Cardiac muscle cell (in vitro differentiated cells and primary cell): ENCODE data around the gene PPP1R1B. TPM values are rescaled to one million over a fixed set of nuclear protein-coding genes. Genes with fewer than 3 reads are reported as not detected.
A peak's percentile ranks its signal among the peaks of the same experiment; 100 is the strongest.

Source experiments
- DNase-seq, 2 donors: peaks; one replicate each; pipeline versions ENCODE4 v3.0.0 to v3.0.0-alpha.2; 2010 to 2017; ENCODE audit warnings: low read depth in 1 of 2, low spot score in 1 of 2
- H3K27ac ChIP-seq: fragments of 200-600 bp; sonication (generic); 2 replicates; pipeline ENCODE4 v1.5.1; 2016
- H3K27me3 ChIP-seq: fragments of 200-600 bp; sonication (generic); 2 replicates; pipeline ENCODE4 v1.6.0; 2016; ENCODE audit warnings: control low read depth
- H3K36me3 ChIP-seq: fragments of 200-600 bp; sonication (generic); 2 replicates; pipeline ENCODE4 v1.5.1; 2016; ENCODE audit warnings: control low read depth
- H3K4me1 ChIP-seq: fragments of 200-600 bp; sonication (generic); 2 replicates; pipeline ENCODE4 v1.8.1; 2017; ENCODE audit warnings: low read depth, mild to moderate bottlenecking, mixed run types
- H3K4me3 ChIP-seq: fragments of 200-600 bp; sonication (generic); 2 replicates; pipeline ENCODE4 v1.5.1; 2016; ENCODE audit warnings: mild to moderate bottlenecking
- H3K9me3 ChIP-seq: fragments of 200-600 bp; sonication (generic); 2 replicates; pipeline ENCODE4 v1.5.1; 2017; ENCODE audit warnings: low read depth, mild to moderate bottlenecking, control low read depth
- polyA plus RNA-seq: library from polyadenylated mRNA; unstranded; fragments of >200 nt; fragmentation: Nextera tagmentation; extraction: Ambion mirVana; gene quantifications from 2 replicates; pipeline ENCODE4 v1.2.1, GENCODE V29; 2016
- total RNA-seq: library from RNA; depleted of rRNA; stranded (reverse); fragments of >200 nt; gene quantifications from 2 replicates; pipeline ENCODE4 v1.2.3, GENCODE V29; 2016
- TF ChIP-seq, protein P1 (sequence below): IDR thresholded peaks from 2 replicates; pipeline ENCODE4 v1.5.1; 2012; ENCODE audit warnings: low read depth, mild to moderate bottlenecking, low read length

Gene PPP1R1B
- total RNA-seq (4.3 and 17.7 TPM in 2 replicates), polyA plus RNA-seq (7.6 and 20.3 TPM in 2 replicates)

DNA sequence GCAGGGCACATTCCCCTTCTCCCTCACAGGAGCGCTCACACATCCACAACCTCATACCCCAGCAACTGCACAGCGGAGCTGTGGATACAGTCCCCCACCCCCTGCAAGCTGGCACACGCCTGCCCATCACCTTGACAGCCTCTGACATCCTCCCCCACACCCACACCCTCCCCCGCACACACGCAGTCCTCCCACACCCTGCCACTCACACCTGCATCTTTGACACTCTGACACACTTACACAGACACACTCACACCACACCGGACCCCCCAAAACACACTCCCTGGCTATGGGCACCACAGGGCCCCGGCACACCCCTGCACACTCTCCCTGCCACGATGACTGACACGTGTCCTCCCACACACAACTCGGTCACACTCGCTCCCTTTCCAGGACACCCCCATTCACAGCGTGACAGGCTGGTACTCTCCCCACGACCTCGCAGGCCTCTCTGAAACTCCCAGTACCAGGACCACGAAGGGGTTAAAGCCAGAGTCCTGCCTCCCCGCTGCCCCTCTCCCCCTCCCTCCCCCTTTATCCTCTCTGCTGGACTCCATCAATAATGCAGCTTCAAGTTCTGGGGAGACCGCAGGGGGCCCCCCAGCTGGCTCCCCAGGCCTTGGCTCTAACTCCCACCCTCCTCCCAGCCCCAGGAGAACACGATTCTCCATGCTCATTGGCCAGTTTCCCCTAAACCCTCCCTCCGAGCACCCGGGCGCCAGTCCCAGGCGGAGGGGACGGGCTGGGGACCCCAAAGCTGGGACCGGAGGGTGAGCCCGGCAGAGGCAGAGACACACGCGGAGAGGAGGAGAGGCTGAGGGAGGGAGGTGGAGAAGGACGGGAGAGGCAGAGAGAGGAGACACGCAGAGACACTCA, at the start of gene PPP1R1B:
TSS of gene PPP1R1B (plus strand) at position 782 of the 876 bp plus-strand sequence. CDS start 441 bp downstream, outside the sequence.
- Histone ChIP-seq H3K4me3 (peak within 1 kb of the TSS; percentile 56), H3K9me3 (no peaks in the 10 kb centered on the region), H3K4me1 (peaks cover 16% of the 10 kb centered on the region), H3K27me3 (peaks cover 36% of the 10 kb centered on the region), H3K36me3 (no peaks in the 10 kb centered on the region), H3K27ac (no peak within 1 kb of the TSS)
- TF ChIP-seq, protein P1, sequence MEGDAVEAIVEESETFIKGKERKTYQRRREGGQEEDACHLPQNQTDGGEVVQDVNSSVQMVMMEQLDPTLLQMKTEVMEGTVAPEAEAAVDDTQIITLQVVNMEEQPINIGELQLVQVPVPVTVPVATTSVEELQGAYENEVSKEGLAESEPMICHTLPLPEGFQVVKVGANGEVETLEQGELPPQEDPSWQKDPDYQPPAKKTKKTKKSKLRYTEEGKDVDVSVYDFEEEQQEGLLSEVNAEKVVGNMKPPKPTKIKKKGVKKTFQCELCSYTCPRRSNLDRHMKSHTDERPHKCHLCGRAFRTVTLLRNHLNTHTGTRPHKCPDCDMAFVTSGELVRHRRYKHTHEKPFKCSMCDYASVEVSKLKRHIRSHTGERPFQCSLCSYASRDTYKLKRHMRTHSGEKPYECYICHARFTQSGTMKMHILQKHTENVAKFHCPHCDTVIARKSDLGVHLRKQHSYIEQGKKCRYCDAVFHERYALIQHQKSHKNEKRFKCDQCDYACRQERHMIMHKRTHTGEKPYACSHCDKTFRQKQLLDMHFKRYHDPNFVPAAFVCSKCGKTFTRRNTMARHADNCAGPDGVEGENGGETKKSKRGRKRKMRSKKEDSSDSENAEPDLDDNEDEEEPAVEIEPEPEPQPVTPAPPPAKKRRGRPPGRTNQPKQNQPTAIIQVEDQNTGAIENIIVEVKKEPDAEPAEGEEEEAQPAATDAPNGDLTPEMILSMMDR = no peak
- DNase-seq = peak in 1 of 2 donors; percentile 52

DNA sequence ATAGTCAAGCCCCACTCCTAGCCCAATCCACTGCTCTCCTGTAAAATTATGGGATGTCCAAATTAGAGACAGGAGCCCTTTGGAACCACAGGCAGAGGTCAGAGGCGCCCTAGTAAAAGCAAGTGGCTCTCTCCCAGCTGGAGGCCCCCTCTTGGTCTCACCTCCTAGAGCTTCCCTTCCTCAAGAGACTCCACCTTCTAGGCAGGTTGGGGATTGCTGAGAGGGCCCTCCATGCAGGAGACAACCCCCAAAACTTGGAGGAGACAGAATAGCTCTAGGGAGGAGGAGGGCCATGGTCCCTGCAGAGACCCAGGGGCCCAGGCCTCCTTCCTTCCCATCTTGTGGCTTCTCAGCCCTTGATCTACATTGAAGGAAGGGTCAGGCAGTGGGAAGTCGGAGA, 48.5 kb upstream of the PPP1R1B start:
- Histone ChIP-seq H3K9me3 (no peaks in the 10 kb centered on the region), H3K4me3 (no peak overlapping the region), H3K27me3 (peaks cover 22% of the 10 kb centered on the region), H3K36me3 (no peaks in the 10 kb centered on the region), H3K4me1 (no peaks in the 10 kb centered on the region), H3K27ac (no peak overlapping the region)
- no peak for DNase-seq
- TF ChIP-seq, protein P1 = no peak

DNA sequence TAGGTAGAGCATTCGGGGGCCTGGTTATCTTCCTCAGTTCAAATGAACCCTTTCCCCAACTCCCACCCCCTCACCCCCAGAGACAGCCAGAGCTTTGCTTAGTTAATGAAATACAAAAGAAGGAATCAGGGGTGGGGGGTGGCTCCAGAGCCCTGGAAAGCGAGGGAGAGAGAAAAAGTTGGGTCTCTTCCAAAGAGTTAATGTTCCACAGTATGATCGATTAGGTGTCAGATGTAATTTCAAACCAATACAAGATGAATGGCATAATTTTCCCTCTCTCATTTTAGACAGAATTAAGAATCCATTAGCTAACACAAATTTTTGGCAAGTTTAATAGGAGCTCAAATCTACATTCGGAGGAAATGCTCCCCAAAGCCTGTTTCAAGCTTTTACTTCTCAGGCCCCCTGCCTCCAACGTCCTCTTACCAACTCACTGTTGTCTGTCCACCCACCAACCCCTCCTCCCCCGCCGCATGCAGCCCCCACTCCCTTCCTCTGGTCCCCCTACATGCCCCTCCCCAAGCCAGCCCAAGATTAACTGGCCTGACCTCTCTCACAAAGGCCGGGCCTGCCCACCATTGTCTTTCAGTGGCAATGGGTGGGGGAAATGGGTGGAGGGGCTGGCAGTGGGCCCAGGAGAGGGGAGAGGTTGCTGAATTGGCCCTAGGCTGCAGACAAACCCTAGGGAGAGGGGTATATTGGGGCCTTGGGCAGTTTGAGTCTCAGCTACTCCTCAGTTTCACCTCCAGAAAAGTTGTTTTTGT, 47.3 kb upstream of the PPP1R1B start:
- Histone ChIP-seq H3K4me1 (no peaks in the 10 kb centered on the region), H3K27ac (no peak overlapping the region), H3K36me3 (no peaks in the 10 kb centered on the region), H3K9me3 (no peaks in the 10 kb centered on the region), H3K4me3 (no peak overlapping the region), H3K27me3 (peaks cover 27% of the 10 kb centered on the region)
- DNase-seq = no peak
- TF ChIP-seq, protein P1 = no peak

DNA sequence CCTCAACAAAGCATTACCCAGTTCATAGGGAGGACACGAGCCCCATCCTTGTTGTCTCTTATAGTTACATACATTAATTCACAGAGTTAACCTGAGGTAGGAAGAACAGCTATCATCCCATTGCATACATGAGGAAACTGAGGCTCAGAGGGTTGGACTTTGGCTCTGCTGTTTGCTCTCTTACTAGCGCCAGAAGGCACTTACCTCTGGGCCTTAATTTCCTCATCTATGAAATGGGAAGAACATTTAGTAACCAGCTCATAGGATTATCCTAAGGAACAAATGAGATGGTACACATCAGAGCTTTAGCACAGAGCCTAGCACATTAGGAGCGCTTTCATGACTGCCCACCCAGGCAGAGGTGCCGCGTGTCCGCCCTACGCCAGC, 46.7 kb upstream of the PPP1R1B start:
- Histone ChIP-seq H3K9me3 (no peaks in the 10 kb centered on the region), H3K4me1 (no peaks in the 10 kb centered on the region), H3K27ac (no peak overlapping the region), H3K4me3 (no peak overlapping the region), H3K36me3 (no peaks in the 10 kb centered on the region), H3K27me3 (peaks cover 27% of the 10 kb centered on the region)
- no peak for DNase-seq
- TF ChIP-seq, protein P1 = no peak

DNA sequence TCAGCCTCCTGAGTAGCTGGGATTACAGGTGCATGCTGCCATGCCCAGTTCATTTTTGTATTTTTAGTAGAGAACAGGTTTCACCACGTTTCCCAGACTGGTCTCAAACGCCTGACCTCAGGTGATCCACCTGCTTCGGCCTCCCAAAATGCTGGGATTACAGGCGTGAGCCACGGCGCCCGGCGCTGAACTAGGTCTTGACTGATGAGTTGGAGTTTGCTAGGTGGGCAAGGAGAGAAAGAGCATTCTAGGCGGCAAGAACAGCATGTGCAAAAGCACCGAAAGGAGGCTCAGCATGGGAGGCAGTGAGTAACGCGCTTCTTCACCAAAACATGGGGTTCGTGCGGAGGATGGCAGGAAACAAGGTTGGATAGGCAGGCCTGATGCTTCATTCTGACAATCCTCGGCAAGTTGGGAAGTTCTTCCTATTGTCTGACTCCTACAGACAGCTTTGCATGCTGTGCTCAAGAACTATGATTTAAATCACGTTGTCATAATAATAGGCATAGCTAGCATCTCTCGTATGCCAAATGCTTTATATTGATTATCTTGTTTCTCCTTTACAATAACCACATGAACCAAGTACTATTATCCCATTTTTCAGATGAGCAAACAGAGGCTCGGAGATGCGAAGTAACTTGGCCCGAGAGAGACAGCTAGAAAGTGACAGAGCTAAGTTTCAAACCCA, 45.5 kb upstream of the PPP1R1B start:
- Histone ChIP-seq H3K36me3 (no peaks in the 10 kb centered on the region), H3K4me3 (no peak overlapping the region), H3K27ac (no peak overlapping the region), H3K27me3 (peaks cover 23% of the 10 kb centered on the region), H3K9me3 (no peaks in the 10 kb centered on the region), H3K4me1 (no peaks in the 10 kb centered on the region)
- no peak for DNase-seq
- TF ChIP-seq, protein P1 = no peak
